ENCODE data around the gene DYRK1A.

Gene DYRK1A

DNA sequence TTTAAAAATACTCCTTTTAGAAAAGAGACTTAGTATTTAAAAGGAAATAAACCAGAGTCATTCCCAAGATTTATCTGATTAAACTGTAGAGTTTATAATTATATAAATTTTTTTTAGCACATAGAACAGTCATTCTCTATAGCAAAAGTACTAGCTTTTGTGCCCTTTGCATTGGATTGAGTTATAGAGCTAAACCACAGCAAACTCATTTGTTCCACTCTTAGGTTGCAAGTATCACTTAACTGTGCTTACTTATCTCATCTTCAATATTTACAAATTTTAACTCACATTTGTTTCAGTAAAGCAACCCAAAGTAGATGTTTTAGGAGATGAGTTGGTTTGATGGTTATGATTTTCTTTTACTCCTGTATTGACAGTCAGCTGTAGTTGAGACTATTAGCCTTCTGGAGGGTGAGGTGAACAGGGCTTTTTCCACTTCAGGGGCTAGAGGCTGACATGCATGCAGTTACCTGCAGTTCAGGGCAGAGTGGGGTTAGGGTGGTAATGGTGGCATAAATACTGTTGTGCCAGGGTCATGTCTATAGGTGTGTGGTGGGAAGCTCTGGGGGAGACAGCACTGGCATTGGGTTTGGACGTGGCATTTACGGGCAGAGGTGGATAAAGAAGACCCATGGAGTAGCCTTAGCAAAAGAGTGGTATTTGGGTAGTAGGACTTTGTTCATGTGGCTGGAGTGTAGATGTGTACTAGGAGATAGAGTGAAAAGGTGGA lies 42.1 kb downstream of the DYRK1A start:
- intact Hi-C loops (cut with DNase I) = no loop called here

DNA sequence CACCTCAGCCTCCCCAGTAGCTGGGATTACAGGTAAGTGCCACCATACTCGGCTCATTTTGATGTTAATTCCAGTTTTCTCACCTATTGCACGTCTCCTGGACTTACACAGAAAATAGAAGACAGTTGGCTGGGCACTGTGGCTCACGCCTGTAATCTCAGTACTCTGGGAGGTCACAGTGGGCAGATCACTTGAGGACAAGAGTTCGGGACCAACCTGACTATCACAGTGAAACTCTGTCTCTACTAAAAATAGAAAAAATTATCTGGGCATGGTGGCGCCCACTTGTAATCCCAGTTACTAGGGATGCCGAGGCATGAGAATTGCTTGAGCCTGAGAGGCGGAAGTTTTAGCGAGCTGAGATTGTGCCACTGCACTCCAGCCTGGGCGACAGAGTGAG lies 44.1 kb downstream of the DYRK1A start:
- intact Hi-C loops (cut with DNase I) = no loop called here
- DNase-seq = no peak

More for the DNA sequence above, 42.1 kb downstream of the DYRK1A start:
- DNase-seq = no peak

DNA sequence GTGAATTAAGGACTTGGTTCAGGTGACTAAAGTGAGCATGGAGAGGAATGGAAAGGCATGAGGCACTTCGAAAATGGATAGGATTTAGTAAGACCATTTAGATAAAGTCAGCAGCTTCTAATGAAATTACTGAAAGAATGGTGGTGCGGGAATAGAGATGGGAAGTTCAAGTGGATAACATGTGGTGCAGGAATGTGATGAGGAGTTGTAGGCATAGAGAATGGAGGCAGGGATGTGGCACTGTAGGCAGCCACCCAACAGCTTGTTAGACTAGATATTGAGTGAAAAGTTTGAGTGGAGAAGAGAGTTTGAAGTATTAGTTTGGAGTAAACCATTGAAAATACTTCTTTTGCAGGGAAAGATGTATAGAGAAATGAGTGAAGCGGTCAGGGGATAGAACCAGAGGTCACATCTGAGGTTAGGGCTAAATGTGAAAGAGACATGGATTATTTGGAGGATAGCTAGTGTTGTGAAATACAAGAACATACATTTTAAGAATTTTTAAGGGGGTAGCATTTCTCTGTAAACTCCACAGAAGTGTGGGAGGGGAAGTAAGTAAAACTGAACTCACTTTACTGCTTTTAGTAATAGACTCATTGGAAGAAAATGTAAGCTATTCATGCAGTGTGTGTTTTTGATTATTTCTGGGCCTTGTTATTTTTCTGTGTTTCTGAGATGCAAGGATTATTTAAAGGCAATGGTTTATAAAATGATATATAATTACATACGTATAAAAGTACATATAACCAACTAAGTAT lies 46.2 kb downstream of the DYRK1A start:
- intact Hi-C loops (cut with DNase I) = no loop called here
- DNase-seq = no peak

DNA sequence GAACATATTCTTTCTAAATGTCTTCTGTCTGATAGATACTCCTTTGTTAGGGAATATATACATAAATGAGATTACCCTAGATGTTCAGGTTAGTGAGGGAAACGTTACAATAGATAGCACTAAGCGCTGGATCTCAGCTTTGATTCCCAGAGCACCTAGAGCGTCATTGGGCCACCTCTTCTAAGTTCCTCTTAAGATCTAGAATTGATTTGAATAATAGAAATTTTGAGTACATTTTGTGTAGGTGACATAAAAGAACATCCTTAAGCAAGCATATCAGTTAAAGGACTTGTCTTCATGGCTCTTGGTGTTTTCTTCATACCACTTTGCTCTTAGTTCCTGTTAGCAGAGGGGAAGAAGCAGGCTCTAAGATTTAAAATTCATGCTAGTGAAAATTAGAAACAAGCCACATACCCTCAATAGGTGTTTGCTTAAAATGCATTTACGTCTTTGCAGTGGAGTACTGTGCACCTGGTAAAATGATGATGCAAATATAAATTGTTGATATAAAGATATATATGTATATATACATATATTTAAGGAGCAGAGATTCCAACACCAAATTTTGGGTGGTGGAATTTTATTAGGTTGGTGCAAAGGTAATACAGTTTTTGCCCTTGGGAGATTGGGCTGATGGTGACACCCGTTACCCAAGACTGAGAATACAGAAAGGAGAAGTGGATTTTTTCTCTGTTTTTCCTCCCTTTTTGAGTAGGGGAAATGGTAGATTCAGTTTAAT lies 47.1 kb downstream of the DYRK1A start:
- intact Hi-C loops (cut with DNase I) = no loop called here
- no peak for DNase-seq

DNA sequence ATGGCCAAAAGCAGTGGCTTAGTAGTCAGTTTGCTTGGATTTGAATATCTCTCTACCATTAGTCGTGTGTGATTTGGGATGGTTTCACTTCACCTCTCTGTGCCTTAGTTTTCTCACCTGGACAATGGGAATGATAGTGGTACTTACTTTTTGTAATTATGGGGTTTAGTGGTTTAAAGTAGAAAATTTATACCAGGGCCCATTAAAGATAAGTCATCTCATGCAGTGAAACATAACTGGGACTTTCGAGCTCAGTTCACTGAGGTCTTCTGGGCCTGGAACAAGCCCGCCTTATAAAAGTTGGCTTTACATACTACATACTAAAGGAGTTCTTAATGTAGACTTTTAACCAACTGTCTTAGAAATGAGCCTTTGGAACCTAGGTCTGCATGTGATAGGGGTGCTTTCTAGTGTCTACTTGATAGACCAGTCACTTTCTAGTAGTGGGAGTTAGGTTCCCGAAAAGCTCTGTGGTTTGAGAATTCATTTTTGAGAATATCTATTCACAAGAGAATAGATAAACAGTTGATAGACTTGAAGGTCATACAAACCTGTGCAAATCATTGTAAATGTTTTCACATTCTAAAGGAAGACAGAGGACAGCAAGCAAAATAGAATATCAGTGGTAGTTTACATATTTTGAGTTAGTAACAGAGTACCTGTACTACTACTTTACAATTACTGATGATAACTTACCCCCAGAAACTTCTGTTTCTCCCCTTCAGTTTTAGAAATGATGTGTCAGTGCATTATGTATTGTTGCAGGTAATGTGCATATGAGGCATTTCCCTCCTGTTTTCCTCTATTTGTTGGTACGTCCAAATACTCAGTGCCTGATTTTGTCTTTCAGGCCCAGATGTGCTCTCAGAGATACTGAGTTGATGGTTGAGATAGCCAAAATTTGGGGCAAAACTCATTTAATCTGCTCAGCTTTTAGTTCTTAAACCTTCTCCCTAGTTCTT lies 48.0 kb downstream of the DYRK1A start:
- intact Hi-C loops (cut with DNase I) = no loop called here
- no peak for DNase-seq

DNA sequence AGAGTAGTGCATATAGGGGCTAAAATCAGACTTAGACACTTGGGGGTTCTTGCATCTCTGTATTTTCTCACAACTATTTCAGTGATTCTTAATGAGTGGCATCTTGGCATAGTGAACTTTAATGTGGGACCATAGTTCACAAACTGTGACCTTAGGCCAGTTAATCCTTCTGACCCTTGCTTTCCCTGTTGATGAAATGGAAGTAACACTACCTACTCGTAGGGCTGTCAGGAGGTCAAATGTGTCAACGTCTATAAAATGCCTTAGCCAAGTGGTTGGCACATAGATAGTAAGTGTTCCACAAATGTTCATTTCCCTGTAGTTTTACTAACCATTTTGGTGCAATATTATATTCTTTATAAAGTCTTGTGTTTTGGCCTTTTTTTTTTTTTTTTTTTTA lies 49.4 kb downstream of the DYRK1A start:
- intact Hi-C loops (cut with DNase I) = no loop called here
- no peak for DNase-seq

DNA sequence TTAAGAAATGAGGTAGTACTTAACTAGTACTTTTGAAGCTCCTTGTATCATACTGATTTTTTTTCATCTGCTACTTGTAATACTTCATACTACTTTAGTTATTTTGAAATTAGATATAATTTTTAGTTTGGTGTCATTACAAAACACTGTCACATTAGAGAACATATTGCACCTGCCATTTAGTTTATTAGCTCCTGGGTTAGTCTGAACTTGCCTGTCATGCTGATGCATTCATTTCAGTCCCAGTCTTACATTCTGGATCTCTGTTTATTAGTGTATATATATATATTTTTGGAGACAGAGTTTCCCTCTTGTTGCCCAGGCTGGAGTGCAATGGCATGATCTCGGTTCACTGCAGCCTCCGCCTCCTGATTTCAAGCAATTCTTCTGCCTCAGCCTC lies 50.3 kb downstream of the DYRK1A start:
- DNase-seq = no peak
- intact Hi-C loops (cut with DNase I) = no loop called here

DNA sequence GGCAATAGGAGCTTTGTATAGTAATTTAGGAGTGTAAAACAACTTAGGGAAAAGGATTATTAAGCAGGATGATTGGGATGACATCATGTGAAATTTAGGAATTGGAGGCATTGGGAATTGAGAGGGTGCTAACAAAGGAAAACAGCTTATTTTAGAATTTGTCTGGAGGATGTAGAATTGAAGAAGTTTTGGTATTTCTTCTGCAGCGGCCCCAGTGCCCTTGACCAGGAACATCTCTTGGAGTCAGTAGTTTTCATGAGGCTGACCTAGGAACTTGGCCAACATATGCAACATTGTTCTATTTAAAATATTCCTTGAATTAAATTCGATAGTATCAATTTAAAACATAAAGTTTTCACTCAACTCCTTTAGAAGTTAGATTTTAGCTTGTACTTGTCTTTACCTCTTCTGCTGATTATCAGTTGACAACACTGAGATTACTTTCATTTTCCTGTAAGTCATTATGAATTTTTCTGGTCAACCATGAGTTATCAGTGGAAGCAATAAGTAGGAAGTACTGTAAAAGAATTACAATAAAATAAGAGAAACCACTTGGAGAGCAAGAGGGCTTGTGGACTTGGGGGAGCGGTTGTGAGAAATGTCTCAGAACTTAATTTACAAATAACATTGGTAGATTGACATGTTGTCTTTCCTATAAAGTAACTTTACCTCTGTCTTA lies 52.8 kb downstream of the DYRK1A start:
- intact Hi-C loops (cut with DNase I) = no loop called here
- DNase-seq = no peak

DNA sequence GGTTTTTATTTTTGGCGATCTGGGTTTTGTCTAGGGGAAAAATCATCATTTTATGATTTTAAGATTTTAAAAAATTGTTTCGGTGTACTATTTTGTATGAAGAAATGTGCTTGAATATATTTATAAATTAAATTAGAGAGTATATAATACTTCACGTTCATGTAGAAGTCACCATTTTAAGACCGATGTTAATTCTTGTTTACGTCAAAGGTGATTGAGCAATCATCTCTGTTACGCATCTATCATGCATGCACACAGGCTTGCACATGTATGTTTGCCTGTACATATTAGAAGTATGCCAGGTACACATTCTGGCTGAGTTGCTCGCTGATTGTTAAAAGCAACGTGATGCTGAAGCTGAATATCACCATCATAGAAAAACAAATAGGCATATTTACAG lies 54.7 kb downstream of the DYRK1A start:
- no peak for DNase-seq
- intact Hi-C loops (cut with DNase I) = no loop called here

DNA sequence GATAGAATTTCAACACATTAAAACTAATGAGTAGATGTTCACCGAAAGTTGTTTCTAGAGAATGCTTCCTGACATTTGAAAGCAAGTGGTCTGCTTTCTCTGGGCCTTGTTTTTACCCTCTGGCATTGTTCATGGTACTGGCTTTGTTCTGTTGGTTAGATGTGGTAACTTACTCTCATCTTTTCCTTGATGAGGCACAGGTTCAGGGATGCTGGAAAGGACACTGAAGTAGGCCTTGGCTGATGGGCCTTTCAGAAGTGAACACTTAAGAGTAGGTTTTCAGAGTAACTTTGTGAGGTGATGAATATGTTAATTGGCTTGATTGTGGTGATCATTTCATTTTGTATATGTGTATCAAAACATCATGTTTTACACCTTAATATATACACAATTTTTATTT lies 55.8 kb downstream of the DYRK1A start:
- intact Hi-C loops (cut with DNase I) = no loop called here
- no peak for DNase-seq

DNA sequence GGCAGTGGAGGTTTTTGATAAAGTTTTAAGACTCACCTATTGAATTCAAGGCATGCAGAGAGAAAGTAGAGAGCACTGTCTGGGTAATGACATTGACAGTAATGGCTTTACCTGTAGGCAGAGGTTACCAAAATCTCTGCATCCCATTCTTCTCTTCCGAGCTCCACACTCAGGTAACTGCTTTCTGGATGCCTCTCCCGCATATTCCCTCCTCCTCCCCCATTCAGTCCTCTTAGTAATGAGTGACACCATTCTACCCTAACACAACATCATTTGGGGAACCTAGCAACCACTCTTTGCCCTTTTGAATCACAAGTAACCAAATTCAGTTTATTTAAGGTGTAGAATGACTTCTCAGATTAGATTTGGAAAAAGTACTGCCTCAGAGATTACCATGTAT lies 56.5 kb downstream of the DYRK1A start:
- intact Hi-C loops (cut with DNase I) = no loop called here
- no peak for DNase-seq

DNA sequence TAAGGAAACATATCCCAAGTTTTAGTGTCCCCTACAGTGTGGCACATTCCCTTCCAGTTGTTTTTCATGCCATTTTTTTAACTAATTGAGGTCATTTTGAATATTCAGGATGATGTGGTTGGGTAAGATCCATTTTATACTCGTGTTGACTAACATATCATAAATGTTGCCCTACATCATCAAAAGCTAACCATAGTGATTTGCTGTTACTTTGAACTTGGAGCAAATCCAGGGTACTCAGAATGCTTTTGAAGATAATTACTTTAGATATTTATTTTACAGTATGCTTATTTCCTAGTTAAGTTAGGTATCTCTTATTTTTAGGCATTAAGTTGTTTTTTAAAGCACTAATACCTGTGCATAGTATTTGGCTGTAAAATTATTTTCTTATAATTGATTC lies 57.8 kb downstream of the DYRK1A start:
- intact Hi-C loops (cut with DNase I) = no loop called here
- no peak for DNase-seq

DNA sequence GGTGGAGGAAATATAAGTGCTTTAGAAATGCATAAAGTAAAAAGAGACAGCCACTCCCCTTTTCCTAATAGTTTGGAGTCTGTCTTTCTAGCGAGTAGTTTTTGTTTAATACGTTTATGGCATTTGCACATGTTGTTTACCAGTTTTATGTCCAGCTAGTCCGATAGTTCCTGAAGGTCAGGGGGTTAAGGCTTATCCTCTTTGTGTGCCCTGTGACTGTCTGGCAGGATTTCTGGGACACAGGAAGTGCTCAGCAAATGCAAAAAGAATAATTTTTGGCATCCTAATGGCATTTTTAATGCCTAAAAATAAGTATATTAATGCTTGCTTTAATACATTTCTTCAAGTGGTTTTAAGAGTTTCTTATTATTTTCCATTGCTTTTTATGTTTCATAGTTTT lies 58.4 kb downstream of the DYRK1A start:
- intact Hi-C loops (cut with DNase I) = no loop called here
- DNase-seq = no peak

DNA sequence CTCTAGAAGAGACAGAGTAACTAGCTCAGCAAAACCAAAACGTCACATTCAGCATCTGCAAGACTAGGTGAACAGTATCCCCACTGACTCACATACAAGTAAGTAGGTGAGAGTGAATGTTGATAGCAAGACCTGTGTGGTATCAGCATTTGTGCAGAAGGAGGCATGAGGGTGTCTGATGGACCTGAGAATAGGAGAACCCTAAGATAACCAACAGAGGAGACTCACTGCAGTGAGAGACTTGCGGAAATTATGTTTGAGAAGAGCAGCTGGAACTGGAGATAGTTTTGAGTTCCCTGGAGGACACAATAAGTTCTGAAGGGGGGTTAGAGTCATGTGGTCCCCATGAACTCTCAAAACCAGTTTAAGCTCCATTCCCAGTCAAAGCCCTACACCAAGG lies 59.1 kb downstream of the DYRK1A start:
- DNase-seq = no peak
- intact Hi-C loops (cut with DNase I) = no loop called here

DNA sequence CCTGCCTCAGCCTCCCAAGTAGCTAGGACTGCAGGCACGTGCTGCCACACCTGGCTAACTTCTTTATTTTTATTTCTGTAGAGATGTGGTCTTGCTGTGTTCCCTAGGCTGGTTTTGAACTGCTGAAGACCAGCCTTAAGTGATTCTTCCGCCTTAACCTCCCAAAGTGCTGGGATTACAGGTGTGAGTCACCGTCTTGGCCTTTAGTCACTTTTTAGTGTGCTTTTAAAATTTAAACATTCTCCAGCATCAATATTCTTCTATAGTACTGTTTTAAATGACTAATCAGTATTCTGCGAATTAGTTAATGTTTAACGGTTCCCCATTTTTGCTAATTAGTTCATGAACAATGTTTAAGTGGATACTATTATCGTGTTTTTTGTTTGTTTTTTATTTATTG lies 60.6 kb downstream of the DYRK1A start:
- intact Hi-C loops (cut with DNase I) = no loop called here

DNA sequence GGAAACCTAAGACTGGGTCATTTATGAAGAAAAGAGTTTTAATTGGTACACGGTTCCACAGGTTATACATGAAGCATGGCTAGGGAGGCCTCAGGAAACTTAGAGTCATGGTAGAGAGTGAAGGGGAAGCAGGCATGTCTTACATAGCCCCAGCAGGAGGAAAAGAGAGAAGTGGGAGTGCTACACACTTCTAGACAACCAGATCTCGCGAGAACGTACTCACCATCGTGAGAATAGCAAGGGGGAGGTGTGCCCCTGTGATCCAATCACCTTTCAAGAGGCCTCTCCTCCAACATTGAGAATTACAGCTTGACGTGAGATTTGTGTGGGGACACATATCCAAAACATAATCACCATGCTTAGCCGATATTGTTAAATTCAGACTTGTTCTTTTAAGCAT lies 62.8 kb downstream of the DYRK1A start:
- intact Hi-C loops (cut with DNase I) = no loop called here
- no peak for DNase-seq

More for the DNA sequence above, 60.6 kb downstream of the DYRK1A start:
- DNase-seq = no peak

DNA sequence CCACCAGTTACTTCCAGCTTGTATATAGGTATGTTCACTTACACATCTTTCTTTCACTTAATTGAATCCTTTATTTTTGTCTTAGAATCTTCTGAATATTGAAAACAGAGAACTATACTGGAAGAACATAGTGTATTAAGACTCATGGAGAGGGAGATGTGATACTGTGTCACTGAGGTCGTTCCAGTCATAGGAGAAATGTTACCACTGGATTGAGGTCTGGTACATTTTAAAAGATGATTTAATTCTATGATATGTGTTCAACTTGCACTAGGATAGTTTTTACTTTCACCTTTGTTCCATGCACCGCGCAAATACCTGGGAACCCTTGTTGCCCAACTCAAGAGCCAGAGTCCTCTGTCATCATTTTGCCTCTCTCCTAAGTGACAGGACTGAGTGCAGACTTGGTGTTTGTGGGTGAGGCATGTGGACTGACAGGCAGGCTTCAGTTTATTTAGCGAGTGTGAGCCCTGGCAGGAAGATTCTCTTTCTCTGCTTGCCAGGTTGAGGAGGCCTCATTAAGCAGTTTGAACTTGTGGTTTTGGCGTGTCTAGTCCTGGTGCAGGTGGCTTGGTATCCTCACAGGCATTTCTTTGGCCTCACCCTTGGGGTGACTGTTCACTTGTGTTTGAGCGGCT lies 63.7 kb downstream of the DYRK1A start:
- DNase-seq = no peak

DNA sequence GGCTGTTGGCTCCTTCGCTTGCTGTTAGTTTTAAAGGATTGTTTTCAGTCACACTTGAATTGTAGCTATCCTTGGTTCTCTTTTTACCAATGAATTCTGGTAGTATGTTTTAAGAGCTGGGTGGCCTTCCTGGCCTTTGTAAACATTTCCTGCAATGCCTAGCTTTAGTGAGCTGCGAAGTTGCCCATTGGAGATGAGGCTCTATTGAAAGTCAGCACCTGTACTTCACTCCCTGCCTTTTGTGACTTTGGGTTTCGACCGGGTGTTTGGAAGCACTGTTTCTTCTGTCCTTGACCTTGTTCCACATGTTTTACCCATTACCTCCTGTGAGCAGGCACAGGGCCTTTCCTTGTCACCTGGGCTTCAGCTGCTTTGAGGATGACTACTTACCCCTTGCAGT lies 64.7 kb downstream of the DYRK1A start:
- DNase-seq = no peak
- intact Hi-C loops (cut with DNase I) = loop anchor here (10.0 kb wide), 1 partner anchor 166 kb away; the partner anchor contains the start of gene VPS26C

More for the DNA sequence above, 63.7 kb downstream of the DYRK1A start:
- intact Hi-C loops (cut with DNase I) = loop anchor here (10.0 kb wide), 1 partner anchor 166 kb away; the partner anchor contains the start of gene VPS26C

All from head of caudate nucleus (tissue), 42 donors.